Stimulated activated CD4-positive, alpha-beta T cell treated with anti-CD3 and anti-CD28 coated beads, TNF-alpha, amount 100 ng/mL, for 48 hours (primary cell): ENCODE results near the gene IL22.
"Not testable (repeated sequence)": the region's sequence is repeated elsewhere in the genome, so short reads cannot be mapped to it uniquely, and the experiment has no call there.

Source experiments
- DNase-seq, 3 donors: peaks; one replicate each; pipeline ENCODE4 v3.0.0-alpha.2; 2020; ENCODE audit warnings: low read depth in 3 of 3

The IL22 gene

GRCh38 chr12:68229956-68230355, 23.4 kb downstream of the IL22 start:
- DNase-seq = no peak

- no peak for DNase-seq
These were observed 26.0 kb downstream of the IL22 start for GRCh38 chr12:68227356-68227755.

- DNase-seq = no peak
These were observed 27.6 kb downstream of the IL22 start, which contains the start of gene IL26 for GRCh38 chr12:68225576-68226476. TSS of gene IL26 (minus strand) at chr12:68225810. CDS start at chr12:68225756, 54 bp downstream.

- no peak for DNase-seq
These were observed 28.7 kb downstream of the IL22 start for GRCh38 chr12:68224613-68225285.

- peak; percentile 45 to 67 (median 51) for DNase-seq
These were observed 30.2 kb downstream of the IL22 start for GRCh38 chr12:68223067-68223747.

GRCh38 chr12:68222326-68222725, 31.1 kb downstream of the IL22 start:
- no peak for DNase-seq

GRCh38 chr12:68221497-68221896, 31.9 kb downstream of the IL22 start:
- no peak for DNase-seq

- no peak for DNase-seq
These were observed 42.5 kb downstream of the IL22 start for GRCh38 chr12:68210875-68211274.

GRCh38 chr12:68209048-68209728, 44.2 kb downstream of the IL22 start:
- not testable (repeated sequence) for DNase-seq

- DNase-seq = no peak
These were observed 46.1 kb downstream of the IL22 start for GRCh38 chr12:68207276-68207675.

GRCh38 chr12:68206446-68206845, 47.0 kb downstream of the IL22 start:
- no peak for DNase-seq

GRCh38 chr12:68203460-68203875, 49.9 kb downstream of the IL22 start:
- DNase-seq = no peak

- no peak for DNase-seq
These were observed 52.5 kb downstream of the IL22 start for GRCh38 chr12:68200854-68201253.

GRCh38 chr12:68199127-68199526, 54.3 kb downstream of the IL22 start:
- no peak for DNase-seq

GRCh38 chr12:68198507-68199086, 54.8 kb downstream of the IL22 start:
- DNase-seq = peak in 1 of 3 donors; percentile 4
